Activated T-cell treated with anti-CD3 and anti-CD28 coated beads for 1 hour (primary cell): ENCODE measurements around the gene CPD.
"Not testable (repeated sequence)": the region's sequence is repeated elsewhere in the genome, so short reads cannot be mapped to it uniquely, and the experiment has no call there.

ENCODE experiments used
- DNase-seq: peaks from one replicate; pipeline ENCODE4 v3.0.0-alpha.2; 2020; ENCODE audit warnings: low read depth

Gene CPD

GRCh38 chr17:30378825-30379302, at the start of gene CPD:
Gene CPD, plus strand, starts transcription at chr17:30378927. Its CDS starts 54 bp downstream, at chr17:30378981.
- peak; percentile 97 for DNase-seq

DNA sequence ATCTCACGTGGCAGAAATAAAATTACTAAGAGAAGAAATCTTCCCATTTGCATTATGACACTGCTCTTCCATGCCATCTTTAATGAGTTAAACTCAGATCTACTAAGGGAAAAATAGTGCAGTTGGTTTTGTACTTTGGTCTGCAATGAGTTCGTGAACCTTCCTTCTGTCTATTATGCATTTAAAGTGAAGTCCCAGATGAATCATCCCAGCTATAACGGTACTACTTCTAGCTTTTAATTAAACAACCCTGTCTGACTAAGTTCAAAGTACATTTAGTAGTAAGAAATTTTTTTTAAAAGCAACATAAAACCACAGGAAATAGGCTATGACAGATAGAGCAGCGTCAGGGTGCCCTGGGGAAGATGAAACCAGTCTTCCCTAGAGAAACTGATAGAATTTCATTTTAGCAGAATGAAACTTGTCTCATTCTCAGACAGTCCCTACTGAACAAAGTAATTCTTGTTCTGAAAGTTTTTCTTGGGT, 46.6 kb upstream of the CPD start:
- peak; percentile 25 for DNase-seq

DNA sequence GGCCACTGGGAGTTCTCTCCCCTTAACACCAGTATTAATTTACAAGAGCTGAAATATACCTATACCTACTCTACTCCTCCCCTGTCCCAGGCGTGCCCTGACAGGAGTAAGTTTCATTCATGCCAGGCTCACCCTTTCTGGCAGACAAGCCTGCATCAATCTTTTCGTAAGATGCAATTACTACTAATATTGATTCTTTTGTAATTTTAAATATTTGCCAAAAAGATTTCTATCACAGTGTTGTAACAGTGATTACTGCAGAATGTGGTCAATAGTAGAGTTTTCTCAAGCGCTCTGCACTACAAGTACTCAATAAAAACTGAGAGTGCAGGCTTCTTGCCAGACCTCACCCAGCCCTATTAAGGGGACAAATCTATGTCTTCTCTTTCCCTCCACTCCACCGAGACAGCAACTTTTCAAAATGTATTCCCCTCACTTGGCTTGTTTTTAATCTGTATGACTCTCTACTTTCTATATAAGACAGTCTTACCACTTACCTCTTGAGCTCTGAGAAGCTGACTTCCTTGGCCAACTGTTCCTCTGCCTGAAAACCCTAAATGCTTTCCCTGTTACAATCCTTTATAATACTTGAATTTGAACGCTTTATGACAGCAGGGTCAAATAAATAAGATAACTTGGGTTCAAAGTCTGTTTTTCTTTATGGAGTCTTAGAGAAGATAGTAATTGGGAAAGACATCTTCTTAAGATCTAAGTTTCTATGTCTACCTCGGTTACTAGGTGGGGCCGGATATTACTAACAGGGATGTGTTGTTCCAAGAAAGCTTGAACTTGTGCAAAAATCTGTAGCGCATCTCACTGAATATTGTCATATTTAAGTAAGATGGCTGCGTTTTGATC, 45.0 kb upstream of the CPD start, which contains the start of gene TMIGD1:
TSS of gene TMIGD1 (minus strand) at position 555 of the 858 bp plus-strand sequence. CDS start 1,924 bp downstream, outside the sequence.
- DNase-seq: no peak

DNA sequence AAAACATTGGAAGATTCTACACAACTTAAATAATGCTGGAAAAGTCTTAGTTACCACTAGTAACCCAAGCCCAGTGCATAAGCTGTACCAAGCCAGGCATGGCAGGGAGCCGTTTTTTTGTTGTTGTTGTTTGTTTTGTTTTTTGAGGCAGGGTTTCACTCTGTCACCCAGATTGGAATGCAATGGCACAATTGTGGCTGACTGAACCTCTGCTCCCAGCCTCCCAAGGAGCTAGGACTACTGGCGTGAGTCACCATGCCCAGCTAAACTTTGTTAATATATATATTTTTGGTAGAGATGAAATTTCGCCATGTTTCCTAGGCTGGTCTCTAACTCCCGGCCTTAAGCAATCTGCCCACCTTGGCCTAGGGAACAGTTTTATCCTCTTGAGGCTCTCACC, 44.3 kb upstream of the CPD start:
- no peak for DNase-seq

GRCh38 chr17:30336369-30337171, 42.2 kb upstream of the CPD start:
- DNase-seq: peak; percentile 52

DNA sequence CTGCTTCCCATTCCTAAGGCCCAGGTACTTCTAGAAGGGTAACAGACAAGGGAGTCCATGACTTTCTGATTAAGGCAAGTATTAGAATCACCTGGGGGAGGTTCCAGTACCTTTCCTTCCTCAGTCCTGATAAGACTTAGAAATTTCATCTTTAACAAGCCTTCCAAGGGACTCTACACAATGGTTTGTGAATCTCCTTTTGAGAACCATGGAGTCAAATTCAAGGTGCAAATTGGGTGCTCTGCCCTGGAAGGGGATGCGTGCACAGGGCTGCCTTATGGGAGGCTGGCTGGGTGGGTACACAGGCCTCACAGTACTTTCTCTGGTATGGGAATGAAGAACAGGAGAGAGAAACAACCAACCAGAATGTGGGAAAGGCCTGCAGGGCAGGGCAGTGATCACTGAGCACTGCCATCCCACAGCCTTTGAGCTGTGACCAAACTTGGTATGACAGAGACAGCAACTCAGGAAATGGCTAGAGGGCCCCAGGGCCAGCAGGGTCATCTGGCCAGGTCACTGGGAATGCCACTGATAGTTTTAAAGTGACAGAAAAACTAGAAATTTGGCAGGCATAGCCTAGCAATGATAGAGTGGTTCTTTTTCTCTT, 41.2 kb upstream of the CPD start:
- no peak for DNase-seq

DNA sequence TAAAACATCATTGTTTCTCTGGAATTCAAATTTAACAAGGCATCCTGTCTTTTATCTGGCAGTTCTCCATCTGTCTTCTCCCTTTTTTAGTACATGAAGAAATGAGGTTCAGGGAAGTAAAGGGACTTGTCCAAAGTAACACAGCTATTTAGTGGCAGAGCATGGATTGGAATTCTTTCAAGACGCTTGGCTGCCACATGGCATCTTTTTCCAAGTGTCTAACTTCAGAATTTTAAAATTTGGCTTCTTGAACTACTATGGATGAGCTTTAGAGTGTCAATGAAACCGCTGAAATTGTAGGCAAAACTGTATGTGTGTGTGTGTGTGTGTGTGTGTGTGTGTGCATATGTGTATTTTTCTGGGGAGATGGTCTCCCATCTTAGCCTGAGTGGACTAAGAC, 39.6 kb upstream of the CPD start:
- no peak for DNase-seq

DNA sequence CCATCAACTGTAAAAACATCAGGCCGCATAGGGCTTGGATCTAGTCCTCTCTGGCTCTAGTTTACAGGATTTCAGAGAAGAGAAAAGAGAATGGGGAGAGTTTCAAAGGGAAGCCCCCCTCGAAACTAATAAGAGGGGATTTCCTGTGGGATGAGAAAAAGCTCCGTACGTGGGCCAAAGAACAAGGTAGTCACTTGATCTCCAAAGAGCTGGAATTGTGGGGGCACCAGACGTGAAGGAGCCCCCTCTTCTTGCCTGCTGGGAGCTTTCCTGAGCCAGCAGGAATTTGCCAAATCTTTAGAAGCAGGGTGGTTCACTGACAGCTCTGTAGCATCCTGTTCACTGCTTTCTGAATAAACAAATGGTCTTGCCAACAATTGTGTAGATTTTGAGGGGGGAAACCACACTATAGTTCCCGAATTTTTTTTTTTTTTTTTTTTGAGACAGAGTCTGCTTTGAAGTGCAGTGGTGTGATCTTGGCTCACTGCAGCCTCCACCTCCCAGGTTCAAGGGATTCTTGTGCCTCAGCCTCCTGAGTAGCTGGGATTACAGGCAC, 37.8 kb upstream of the CPD start:
- no peak for DNase-seq

DNA sequence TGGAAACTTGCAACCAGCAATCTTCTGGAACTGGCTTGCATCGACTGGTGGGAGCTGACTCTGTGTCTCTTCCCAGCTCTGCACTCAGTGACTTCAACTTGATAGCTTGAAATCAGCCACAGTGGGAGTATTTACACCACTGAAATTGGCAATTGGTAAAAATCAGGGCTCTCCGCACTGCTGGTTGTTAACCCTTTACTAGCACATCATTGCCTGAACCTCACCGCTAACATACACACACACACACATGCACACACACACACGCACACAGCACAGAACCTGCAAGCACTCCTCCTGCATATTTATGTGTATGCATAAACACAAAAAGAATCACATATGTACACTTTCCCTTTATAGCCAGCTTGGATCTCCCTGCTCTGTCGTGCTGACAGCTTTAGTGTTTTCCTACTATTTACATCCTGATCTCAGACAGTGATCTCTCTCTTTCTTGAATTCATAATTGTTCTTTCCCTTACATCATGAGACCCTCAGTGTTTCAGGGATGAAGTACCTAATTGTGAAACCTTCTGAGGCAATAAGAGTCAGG, 37.0 kb upstream of the CPD start:
- DNase-seq: no peak

DNA sequence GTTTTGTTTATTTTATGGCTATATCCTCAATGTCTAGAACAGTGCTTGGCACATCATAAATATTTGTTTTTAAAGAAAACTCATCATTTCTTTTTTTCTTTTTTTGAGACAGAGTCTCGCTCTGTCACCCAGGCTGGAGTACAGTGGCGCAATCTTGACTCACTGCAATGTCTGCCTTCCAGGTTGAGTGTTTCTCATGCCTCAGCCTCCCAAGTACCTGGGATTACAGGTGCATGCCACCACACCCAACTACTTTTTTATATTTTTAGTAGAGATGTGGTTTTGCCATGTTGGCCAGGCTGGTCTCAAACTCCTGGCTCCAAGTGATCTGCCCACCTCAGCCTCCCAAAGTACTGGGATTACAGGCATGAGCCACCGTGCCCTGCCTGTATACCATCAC, 35.5 kb upstream of the CPD start:
- not testable (repeated sequence) for DNase-seq

DNA sequence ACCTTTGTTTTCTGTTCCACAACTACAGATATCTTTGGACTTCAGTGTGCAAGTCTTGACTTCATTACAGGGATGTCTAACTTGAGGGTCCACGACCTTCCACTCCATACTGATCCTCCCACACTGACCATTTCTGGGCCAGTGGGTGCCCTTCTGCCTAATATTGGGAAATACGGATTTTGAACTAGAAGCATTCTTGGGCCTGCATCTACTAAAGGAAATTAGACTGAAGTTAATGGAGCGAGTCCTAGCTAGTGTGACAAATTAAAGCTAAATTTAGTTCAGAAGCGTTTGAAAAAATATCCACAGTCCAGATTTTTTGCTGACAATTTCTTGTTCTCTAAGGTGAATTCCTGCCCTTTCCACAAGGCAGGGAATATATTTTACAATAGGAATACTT, 34.9 kb upstream of the CPD start:
- no peak for DNase-seq

DNA sequence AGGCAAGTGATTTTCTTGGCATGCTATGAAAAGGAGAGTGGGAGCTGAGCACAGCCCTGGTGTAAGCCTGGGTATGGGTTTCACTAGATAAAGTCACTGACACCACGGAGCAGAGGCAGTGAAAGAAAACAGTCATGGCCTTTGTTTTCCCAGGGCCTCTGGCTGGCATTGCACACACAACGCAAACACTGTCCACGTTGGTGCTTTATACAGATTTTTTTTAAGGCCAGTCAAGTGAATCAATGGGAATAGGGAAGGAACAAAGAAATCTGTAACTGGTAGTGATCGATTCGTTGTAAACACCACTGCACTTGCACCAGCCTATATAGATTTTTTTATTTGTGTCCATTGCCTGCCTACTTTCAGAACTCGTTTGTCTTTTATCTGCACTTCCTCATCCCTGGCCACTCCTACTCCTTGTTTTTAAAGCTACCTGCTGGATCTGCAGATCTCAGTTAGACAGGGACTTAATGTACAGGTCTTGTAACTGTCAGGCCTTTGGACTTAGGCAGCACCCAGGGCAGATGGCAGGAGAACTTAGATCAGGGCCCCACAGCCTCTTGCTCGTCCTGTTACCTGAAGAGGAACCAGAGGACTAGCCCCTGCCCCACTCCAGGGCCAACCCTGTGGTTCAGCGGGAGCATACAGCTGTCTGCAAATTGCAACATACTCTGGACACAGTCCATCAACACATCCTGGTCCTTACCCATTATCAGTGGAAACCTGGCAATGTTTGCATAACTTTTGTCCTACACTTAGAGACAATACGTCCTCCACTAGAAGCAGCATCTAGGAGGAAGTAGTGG, 34.2 kb upstream of the CPD start:
- no peak for DNase-seq

DNA sequence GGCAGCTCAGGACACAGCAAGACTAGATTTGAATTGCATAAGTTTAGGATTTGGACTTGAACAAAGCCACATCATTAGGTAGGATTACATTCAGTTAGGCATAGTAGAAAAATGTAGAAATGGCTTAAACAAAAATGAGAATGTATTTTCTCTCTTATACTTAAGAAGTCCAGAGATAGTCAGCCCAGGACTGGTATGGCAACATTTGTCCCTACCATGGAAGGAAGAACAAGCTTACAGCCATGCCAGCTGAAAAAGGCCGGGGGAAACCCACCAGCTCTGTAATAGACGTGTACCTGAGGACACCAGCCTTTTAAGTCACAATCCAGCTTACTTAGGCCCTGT, 33.7 kb upstream of the CPD start:
- no peak for DNase-seq

DNA sequence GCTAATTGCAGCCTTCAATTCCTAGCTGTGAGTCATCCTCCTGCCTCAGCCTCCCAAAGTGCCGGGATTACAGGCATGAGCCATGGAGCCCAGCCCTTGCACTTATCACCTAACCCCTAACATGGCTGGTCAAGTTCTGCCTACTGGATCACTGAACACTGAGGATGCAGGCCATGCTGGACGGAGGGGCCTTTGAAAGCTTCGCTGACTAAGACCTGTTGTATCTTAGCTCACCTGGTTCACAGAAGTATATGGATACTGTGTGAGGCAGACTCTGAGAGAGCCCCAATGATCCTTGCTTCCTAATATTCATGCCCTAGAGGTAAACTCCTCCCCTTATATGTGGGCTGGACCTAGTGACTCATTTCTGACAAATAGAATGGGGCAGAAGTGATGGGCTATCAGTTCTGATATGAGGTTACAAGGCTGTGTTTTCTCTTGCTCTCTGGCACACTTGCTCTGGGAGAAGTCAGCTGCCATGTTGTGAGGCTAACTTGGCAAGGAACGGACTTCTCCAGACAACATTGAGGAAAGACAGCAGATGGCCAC, 33.1 kb upstream of the CPD start:
- DNase-seq: no peak

- DNase-seq: no peak
Observed at GRCh38 chr17:30346221-30346795, 32.4 kb upstream of the CPD start.

DNA sequence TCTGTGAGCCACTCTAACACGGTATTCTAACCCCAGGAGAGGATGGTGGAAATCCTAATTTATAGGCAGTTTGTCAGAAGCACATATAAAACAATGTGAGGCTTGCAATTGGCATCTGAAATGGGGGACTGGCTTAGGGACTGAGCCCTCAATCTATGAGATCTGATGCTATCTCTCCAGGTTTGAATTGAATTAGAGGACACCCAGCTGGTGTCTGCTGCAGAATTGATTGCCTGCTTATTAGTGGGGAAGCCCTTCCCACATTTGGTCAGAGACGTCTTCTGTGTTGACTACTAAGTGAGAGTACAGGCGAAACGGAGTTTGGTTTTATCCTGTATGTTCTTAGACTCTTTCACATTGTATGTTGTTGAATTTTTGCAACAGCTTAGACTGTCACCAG, 31.2 kb upstream of the CPD start:
- no peak for DNase-seq

DNA sequence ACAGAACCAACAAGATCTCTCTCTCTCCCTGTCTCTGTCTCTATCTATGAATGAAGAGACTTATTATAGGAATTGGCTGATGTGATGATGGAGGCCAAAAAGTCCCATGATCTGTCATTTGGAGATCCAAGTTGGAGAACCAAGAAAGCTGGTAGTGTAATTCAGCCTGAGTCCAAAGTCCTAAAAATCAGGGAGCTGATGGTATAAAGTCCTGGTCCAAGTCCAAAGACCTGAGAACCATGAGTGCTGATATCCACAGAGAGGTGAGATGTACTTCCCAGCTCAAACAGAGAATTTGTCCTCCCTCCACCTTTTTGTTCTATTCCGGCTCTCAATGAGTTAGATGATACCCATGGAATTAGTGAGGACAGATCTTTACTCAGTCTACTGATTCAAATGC, 29.5 kb upstream of the CPD start:
- DNase-seq: no peak

DNA sequence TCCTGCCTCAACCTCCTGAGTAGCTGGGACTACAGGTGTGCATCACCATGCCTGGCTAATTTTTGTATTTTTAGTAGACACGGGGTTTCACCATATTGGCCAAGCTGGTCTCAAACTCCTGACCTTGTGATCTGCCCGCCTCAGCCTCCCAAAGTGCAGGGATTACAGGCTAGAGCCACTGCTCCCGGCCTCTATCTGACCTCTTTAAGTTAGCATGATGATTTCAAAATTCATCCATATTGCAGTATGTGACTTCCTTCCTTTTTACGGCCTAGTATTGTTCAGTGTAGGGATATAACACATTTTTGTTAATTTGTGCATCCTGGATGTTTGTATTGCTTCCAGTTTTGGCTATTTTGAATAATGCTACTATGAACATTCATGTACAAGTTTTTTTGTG, 27.5 kb upstream of the CPD start:
- not testable (repeated sequence) for DNase-seq

DNA sequence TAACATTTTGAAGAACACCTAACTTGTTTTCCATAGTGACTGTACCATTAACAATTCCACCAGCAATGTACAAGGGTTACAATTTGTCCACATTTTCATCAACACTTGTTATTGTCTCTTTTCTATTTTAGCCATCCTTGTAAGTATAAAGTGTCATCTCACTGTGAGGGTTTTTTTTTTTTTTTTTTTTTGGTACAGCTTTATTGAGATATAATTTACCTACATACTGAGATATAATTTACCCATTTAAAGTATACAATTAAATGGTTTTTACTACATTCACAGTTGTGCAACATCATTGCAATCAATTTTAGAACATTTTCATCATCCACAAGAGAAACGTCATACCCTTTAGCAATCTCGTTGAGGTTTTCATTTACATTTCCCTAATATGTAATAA, 27.0 kb upstream of the CPD start:
- DNase-seq: no peak

GRCh38 chr17:30352240-30352814, 26.4 kb upstream of the CPD start:
- DNase-seq: no peak
